HCT116 (cell line): ENCODE results near the gene CEP112. TPM values are rescaled to one million over a fixed set of nuclear protein-coding genes. Genes with fewer than 3 reads are reported as not detected.

ENCODE experiments used
- ATAC-seq: fragments of 200-7000 bp; cut with Tn5 transposase; 2 replicates; pipeline ENCODE4 v1.9.1; 2020; ENCODE audit warnings: mild to moderate bottlenecking, moderate library complexity
- BruUV-seq: library from RNA; stranded (reverse); fragments of 400-500 nt; replicated peaks from 2 replicates; lab custom pipeline; 2021; lab: Mats Ljungman, UMichigan
- CTCF ChIA-PET: fragments of 300-600 bp; sonication (Branson Sonifier 250); formaldehyde crosslinking; loops from one replicate; lab custom pipeline; 2021; ENCODE audit warnings: antibody characterized with exemption; lab: Charles Lee
- POLR2A ChIA-PET: fragments of 300-600, 350-600 bp; sonication (Branson Sonifier 250); formaldehyde crosslinking; loops from one replicate; lab custom pipeline; 2021; ENCODE audit warnings: antibody characterized with exemption; lab: Charles Lee
- RAD21 ChIA-PET, 2 experiments: fragments of 300-600 bp; sonication (Branson Sonifier 250); formaldehyde crosslinking; loops; one replicate each; lab custom pipeline; 2023; ENCODE audit warnings: low total read pairs in 2 of 2; ENCODE audit not compliant: uncharacterized antibody in 2 of 2, unreplicated experiment in 2 of 2, low non-redundant PET in 1 of 2; lab: Charles Lee
- DNase-seq: peaks from one replicate; pipeline ENCODE4 v3.0.0-alpha.2; 2010; ENCODE audit warnings: low read depth, low spot score
- H2AFZ ChIP-seq: fragments of 200-600 bp; shearing (Covaris generic), sonication (generic); 2 replicates; pipeline ENCODE4 v1.6.1; 2017; ENCODE audit warnings: low read depth, mixed run types, mixed read lengths, antibody characterized with exemption, low read length; ENCODE audit not compliant: poor library complexity, severe bottlenecking
- H3K27ac ChIP-seq: 2 replicates; pipeline ENCODE4 v1.5.1; 2012; ENCODE audit warnings: low read depth, low read length
- H3K27me3 ChIP-seq: fragments of 200-600 bp; sonication (generic); 2 replicates; pipeline ENCODE4 v1.6.1; 2016; ENCODE audit warnings: mixed run types, low read length, mixed read lengths; ENCODE audit not compliant: insufficient read depth
- H3K36me3 ChIP-seq, 2 experiments: fragments of 200-500 bp in 1 of 2; fragments of 200-600 bp in 1 of 2; sonication (Bioruptor generic) in 1 of 2; sonication (generic) in 1 of 2; 2 replicates each; pipeline versions ENCODE4 v1.5.1 to v1.6.1; 2014 to 2016; ENCODE audit warnings: low read length in 2 of 2, inconsistent platforms in 1 of 2, mixed read lengths in 1 of 2, mixed run types in 1 of 2; ENCODE audit not compliant: insufficient read depth in 2 of 2, control insufficient read depth in 1 of 2
- H3K4me1 ChIP-seq, 2 experiments: fragments of 200-600 bp in 1 of 2; sonication (generic) in 1 of 2; 2 replicates each; pipeline versions ENCODE4 v1.5.1 to v1.6.1; 2012 to 2017; ENCODE audit warnings: low read length in 2 of 2, inconsistent platforms in 1 of 2, mild to moderate bottlenecking in 1 of 2, mixed read lengths in 1 of 2, mixed run types in 1 of 2, moderate library complexity in 1 of 2; ENCODE audit not compliant: insufficient read depth in 2 of 2, control insufficient read depth in 1 of 2
- H3K4me2 ChIP-seq: fragments of 200-600 bp; sonication (generic); 2 replicates; pipeline ENCODE4 v1.6.1; 2017; ENCODE audit warnings: mixed run types, low read length, mixed read lengths
- H3K4me3 ChIP-seq, 2 experiments: fragments of 200-600 bp in 1 of 2; sonication (generic) in 1 of 2; replicated peaks in 1 of 2; 2 replicates each; pipeline ENCODE4 v1.5.1; 2011 to 2016; ENCODE audit warnings: low read length in 2 of 2, control low read depth in 1 of 2, low read depth in 1 of 2, mild to moderate bottlenecking in 1 of 2, mixed read lengths in 1 of 2, mixed run types in 1 of 2
- H3K79me2 ChIP-seq: fragments of 200-600 bp; sonication (generic); 2 replicates; pipeline ENCODE4 v1.6.1; 2017; ENCODE audit warnings: mild to moderate bottlenecking, mixed run types, low read length, moderate library complexity, mixed read lengths; ENCODE audit not compliant: insufficient read depth
- H3K9ac ChIP-seq: fragments of 200-600 bp; sonication (generic); 2 replicates; pipeline ENCODE4 v1.6.1; 2016; ENCODE audit warnings: low read length, mixed read lengths
- H3K9me2 ChIP-seq: fragments of 200-600 bp; sonication (generic), shearing (Covaris generic); 2 replicates; pipeline ENCODE4 v1.6.1; 2017; ENCODE audit warnings: mixed run types, mild to moderate bottlenecking, moderate library complexity; ENCODE audit not compliant: insufficient read depth
- H3K9me3 ChIP-seq, 2 experiments: fragments of 200-500 bp in 1 of 2; fragments of 200-600 bp in 1 of 2; sonication (Bioruptor generic) in 1 of 2; sonication (generic) in 1 of 2; 2 replicates each; pipeline ENCODE4 v1.6.1; 2014 to 2017; ENCODE audit warnings: low read length in 2 of 2, mixed read lengths in 2 of 2, inconsistent platforms in 1 of 2, low read depth in 1 of 2, mild to moderate bottlenecking in 1 of 2, mixed run types in 1 of 2, moderate library complexity in 1 of 2; ENCODE audit not compliant: control insufficient read depth in 1 of 2, insufficient read depth in 1 of 2
- H4K20me1 ChIP-seq: fragments of 200-600 bp; sonication (generic), shearing (Covaris generic); 2 replicates; pipeline ENCODE4 v1.6.1; 2017; ENCODE audit warnings: mixed run types, mild to moderate bottlenecking, moderate library complexity; ENCODE audit not compliant: insufficient read depth
- CBX3 ChIP-seq: IDR thresholded peaks from 2 replicates; pipeline ENCODE4 v1.6.1; 2012; ENCODE audit warnings: low read depth
- CEBPB ChIP-seq: IDR thresholded peaks from 2 replicates; pipeline ENCODE4 v1.6.1; 2012; ENCODE audit warnings: low read depth
- ELF1 ChIP-seq: IDR thresholded peaks from 2 replicates; pipeline ENCODE4 v1.6.1; 2012; ENCODE audit warnings: low read depth, borderline replicate concordance
- EZH2 ChIP-seq: fragments of 200-600 bp; sonication (generic); IDR thresholded peaks from 2 replicates; pipeline ENCODE4 v1.6.1; 2017; ENCODE audit warnings: antibody characterized with exemption, mixed run types
- EZH2phosphoT487 ChIP-seq: fragments of 200-600 bp; IDR thresholded peaks from 2 replicates; pipeline ENCODE4 v1.6.1; 2018; ENCODE audit warnings: antibody characterized with exemption, borderline replicate concordance
- FOSL1 ChIP-seq: IDR thresholded peaks from 2 replicates; pipeline ENCODE4 v1.6.1; 2012; ENCODE audit warnings: low read depth
- JUND ChIP-seq: IDR thresholded peaks from 2 replicates; pipeline ENCODE4 v1.6.1; 2012
- POLR2A ChIP-seq: IDR thresholded peaks from 2 replicates; pipeline ENCODE4 v1.7.0; 2011; ENCODE audit warnings: borderline replicate concordance; ENCODE audit not compliant: insufficient read depth, insufficient read length; ENCODE audit errors: extremely low read depth
- POLR2AphosphoS5 ChIP-seq: IDR thresholded peaks from 2 replicates; pipeline ENCODE4 v1.6.1; 2011; ENCODE audit warnings: mild to moderate bottlenecking, low read depth, low read length, moderate library complexity
- SIN3A ChIP-seq: IDR thresholded peaks from 2 replicates; pipeline ENCODE4 v1.6.1; 2012; ENCODE audit warnings: low read depth
- SP1 ChIP-seq: IDR thresholded peaks from 2 replicates; pipeline ENCODE4 v1.6.1; 2012; ENCODE audit warnings: low read depth
- SRF ChIP-seq: IDR thresholded peaks from 2 replicates; pipeline ENCODE4 v1.6.1; 2012; ENCODE audit warnings: low read depth
- TCF7L2 ChIP-seq: IDR thresholded peaks from 2 replicates; pipeline ENCODE4 v1.7.0; 2011; ENCODE audit warnings: borderline replicate concordance, inconsistent platforms; ENCODE audit not compliant: insufficient read depth, insufficient read length; ENCODE audit errors: extremely low read depth
- YY1 ChIP-seq: IDR thresholded peaks from 2 replicates; pipeline ENCODE4 v1.6.1; 2011; ENCODE audit warnings: low read length, low read depth, moderate library complexity, mild to moderate bottlenecking; ENCODE audit not compliant: insufficient replicate concordance; ENCODE audit errors: extremely low read depth
- ZFX ChIP-seq: fragments of 450-650 bp; IDR thresholded peaks from 2 replicates; pipeline ENCODE4 v1.6.1; 2017
- ZNF274 ChIP-seq: fragments of 200-500 bp; sonication (Bioruptor generic); IDR thresholded peaks from 2 replicates; pipeline ENCODE4 v1.6.1; 2014; ENCODE audit warnings: mild to moderate bottlenecking, low read depth, low read length, inconsistent platforms
- intact Hi-C: fragments of 100-400 bp; cut with micrococcal nuclease; formaldehyde crosslinking; loops from 2 replicates; pipeline ENCODE4 v1.10.0; 2022
- total RNA-seq: library from RNA; stranded (reverse); gene quantifications from one replicate; pipeline ENCODE4 v1.2.1, GENCODE V29; 2021; ENCODE audit not compliant: unreplicated experiment
- TF ChIP-seq, protein P1 (sequence below): IDR thresholded peaks from 2 replicates; pipeline ENCODE4 v1.6.1; 2012; ENCODE audit warnings: low read depth
- TF ChIP-seq, protein P2 (sequence below), 3 experiments: fragments of 200-600 bp in 1 of 3; sonication (generic) in 1 of 3; IDR thresholded peaks in 2 of 3; conservative IDR thresholded peaks in 1 of 3; 2 replicates each; pipeline ENCODE4 v1.5.1; 2012 to 2017; ENCODE audit warnings: low read depth in 2 of 3, low read length in 2 of 3, antibody characterized with exemption in 1 of 3, borderline replicate concordance in 1 of 3, control low read depth in 1 of 3, mild to moderate bottlenecking in 1 of 3, mixed read lengths in 1 of 3, mixed run types in 1 of 3, moderate library complexity in 1 of 3; ENCODE audit not compliant: insufficient read depth in 1 of 3
- TF ChIP-seq, protein P3 (sequence below): IDR thresholded peaks from 2 replicates; pipeline ENCODE4 v1.6.1; 2012
- TF ChIP-seq, protein P4 (sequence below): IDR thresholded peaks from 2 replicates; pipeline ENCODE4 v1.6.1; 2012

CEP112 gene
- total RNA-seq, 1 experiment from 2014 or later, result 10.9 TPM

DNA sequence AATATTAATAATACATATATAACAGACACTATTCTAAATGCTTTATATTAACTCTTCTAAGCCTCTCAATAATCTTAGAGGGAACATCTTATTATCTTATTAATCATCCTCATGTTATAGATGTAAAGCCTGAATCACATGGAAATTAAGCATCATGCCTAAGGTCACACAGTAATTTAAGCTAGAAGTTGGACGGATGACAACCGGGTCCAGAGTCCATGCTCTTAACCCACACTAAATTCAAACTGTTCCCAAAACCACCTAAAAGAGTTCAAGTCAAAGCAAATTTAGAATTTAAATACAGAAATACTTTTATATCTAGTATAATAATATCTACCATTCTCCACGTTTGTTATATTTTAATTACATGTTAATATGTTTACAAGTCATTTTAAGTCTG is 193.3 kb downstream of the CEP112 start:
- BruUV-seq, result no TSS peak
- Histone ChIP-seq H4K20me1 (no peaks in the 10 kb centered on the region), H3K79me2 (no peaks in the 10 kb centered on the region), H3K4me1 (no peaks in the 10 kb centered on the region), H3K4me2 (no peak overlapping the region), H3K9me2 (no peaks in the 10 kb centered on the region), H3K9me3 (no peaks in the 10 kb centered on the region), H3K9ac (no peak overlapping the region), H2AFZ (no peak overlapping the region), H3K36me3 (no peaks in the 10 kb centered on the region), H3K27me3 (no peaks in the 10 kb centered on the region)
- POLR2A ChIA-PET, result no interaction called here
- ATAC-seq, result no peak
- CTCF ChIA-PET, result no interaction called here
- RAD21 ChIA-PET, result no interaction called here
- no peak for DNase-seq
- intact Hi-C loops, result no loop called here
- TF ChIP-seq, protein P1, sequence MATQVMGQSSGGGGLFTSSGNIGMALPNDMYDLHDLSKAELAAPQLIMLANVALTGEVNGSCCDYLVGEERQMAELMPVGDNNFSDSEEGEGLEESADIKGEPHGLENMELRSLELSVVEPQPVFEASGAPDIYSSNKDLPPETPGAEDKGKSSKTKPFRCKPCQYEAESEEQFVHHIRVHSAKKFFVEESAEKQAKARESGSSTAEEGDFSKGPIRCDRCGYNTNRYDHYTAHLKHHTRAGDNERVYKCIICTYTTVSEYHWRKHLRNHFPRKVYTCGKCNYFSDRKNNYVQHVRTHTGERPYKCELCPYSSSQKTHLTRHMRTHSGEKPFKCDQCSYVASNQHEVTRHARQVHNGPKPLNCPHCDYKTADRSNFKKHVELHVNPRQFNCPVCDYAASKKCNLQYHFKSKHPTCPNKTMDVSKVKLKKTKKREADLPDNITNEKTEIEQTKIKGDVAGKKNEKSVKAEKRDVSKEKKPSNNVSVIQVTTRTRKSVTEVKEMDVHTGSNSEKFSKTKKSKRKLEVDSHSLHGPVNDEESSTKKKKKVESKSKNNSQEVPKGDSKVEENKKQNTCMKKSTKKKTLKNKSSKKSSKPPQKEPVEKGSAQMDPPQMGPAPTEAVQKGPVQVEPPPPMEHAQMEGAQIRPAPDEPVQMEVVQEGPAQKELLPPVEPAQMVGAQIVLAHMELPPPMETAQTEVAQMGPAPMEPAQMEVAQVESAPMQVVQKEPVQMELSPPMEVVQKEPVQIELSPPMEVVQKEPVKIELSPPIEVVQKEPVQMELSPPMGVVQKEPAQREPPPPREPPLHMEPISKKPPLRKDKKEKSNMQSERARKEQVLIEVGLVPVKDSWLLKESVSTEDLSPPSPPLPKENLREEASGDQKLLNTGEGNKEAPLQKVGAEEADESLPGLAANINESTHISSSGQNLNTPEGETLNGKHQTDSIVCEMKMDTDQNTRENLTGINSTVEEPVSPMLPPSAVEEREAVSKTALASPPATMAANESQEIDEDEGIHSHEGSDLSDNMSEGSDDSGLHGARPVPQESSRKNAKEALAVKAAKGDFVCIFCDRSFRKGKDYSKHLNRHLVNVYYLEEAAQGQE, result no peak
- no peak for TF ChIP-seq SIN3A
- no peak for TF ChIP-seq SP1
- TF ChIP-seq POLR2AphosphoS5, result no peak
- no peak for TF ChIP-seq POLR2A
- no peak for TF ChIP-seq TCF7L2
- no peak for TF ChIP-seq ELF1
- no peak for TF ChIP-seq EZH2phosphoT487
- no peak for TF ChIP-seq JUND
- no peak for TF ChIP-seq SRF
- TF ChIP-seq CEBPB, result no peak
- no peak for TF ChIP-seq YY1
- TF ChIP-seq ZFX, result no peak
- TF ChIP-seq, protein P2, sequence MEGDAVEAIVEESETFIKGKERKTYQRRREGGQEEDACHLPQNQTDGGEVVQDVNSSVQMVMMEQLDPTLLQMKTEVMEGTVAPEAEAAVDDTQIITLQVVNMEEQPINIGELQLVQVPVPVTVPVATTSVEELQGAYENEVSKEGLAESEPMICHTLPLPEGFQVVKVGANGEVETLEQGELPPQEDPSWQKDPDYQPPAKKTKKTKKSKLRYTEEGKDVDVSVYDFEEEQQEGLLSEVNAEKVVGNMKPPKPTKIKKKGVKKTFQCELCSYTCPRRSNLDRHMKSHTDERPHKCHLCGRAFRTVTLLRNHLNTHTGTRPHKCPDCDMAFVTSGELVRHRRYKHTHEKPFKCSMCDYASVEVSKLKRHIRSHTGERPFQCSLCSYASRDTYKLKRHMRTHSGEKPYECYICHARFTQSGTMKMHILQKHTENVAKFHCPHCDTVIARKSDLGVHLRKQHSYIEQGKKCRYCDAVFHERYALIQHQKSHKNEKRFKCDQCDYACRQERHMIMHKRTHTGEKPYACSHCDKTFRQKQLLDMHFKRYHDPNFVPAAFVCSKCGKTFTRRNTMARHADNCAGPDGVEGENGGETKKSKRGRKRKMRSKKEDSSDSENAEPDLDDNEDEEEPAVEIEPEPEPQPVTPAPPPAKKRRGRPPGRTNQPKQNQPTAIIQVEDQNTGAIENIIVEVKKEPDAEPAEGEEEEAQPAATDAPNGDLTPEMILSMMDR (IDR thresholded peaks at IDR 0.05 in 2 of 3, conservative IDR thresholded peaks at IDR 0.05 in 1 of 3; ENCODE audit: borderline replicate concordance in 1 of 3, insufficient read depth in 1 of 3, low read depth in 2 of 3, low read length in 2 of 3), result no peak
- no peak for TF ChIP-seq EZH2
- TF ChIP-seq CBX3, result no peak
- TF ChIP-seq ZNF274, result no peak
- TF ChIP-seq, protein P3, sequence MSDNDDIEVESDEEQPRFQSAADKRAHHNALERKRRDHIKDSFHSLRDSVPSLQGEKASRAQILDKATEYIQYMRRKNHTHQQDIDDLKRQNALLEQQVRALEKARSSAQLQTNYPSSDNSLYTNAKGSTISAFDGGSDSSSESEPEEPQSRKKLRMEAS, result no peak
- TF ChIP-seq, protein P4, sequence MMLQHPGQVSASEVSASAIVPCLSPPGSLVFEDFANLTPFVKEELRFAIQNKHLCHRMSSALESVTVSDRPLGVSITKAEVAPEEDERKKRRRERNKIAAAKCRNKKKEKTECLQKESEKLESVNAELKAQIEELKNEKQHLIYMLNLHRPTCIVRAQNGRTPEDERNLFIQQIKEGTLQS, result no peak
- TF ChIP-seq FOSL1, result no peak
- TF ChIP-seq, all 23 proteins: peak for 0
- no peak overlapping the region for H3K4me3 ChIP-seq
- H3K27ac ChIP-seq, result no peak overlapping the region
